Stimulated activated CD4-positive, alpha-beta T cell treated with anti-CD3 and anti-CD28 coated beads, Interleukin-1b, Interleukin-23, amount 100 ng/mL, for 1 hour (primary cell): ENCODE measurements around the gene UBA3.

Source experiments
- DNase-seq, 2 donors: peaks; one replicate each; pipeline ENCODE4 v3.0.0-alpha.2; 2020; ENCODE audit warnings: low read depth in 2 of 2

UBA3 gene

GRCh38 chr3:69012100-69012799 is 67.9 kb downstream of the UBA3 start:
- no peak for DNase-seq

- DNase-seq, result no peak
Measured at GRCh38 chr3:69011096-69011730, 69.0 kb downstream of the UBA3 start.

GRCh38 chr3:69009559-69010410 is 70.4 kb downstream of the UBA3 start:
- DNase-seq, result no peak

- DNase-seq, result no peak
Measured at GRCh38 chr3:69008980-69009379, 71.2 kb downstream of the UBA3 start.

GRCh38 chr3:69005791-69006482 is 74.2 kb downstream of the UBA3 start:
- DNase-seq, result no peak

GRCh38 chr3:69005071-69005790 is 74.9 kb downstream of the UBA3 start:
- DNase-seq, result no peak
